AG04449 (cell line): ENCODE measurements around the gene CDC14A.

Source experiments
- CTCF ChIA-PET: fragments of 350-600 bp; formaldehyde crosslinking; extraction: SDS; loops from one replicate; lab custom pipeline; 2021; ENCODE audit warnings: antibody characterized with exemption; lab: Yijun Ruan, JAX
- POLR2A ChIA-PET: fragments of 400-600, 350-600 bp; formaldehyde crosslinking; extraction: SDS; loops from one replicate; lab custom pipeline; 2020; ENCODE audit warnings: antibody characterized with exemption, inconsistent platforms; lab: Yijun Ruan, JAX
- DNase-seq: peaks from one replicate; pipeline ENCODE4 v3.0.0-alpha.2; 2010; ENCODE audit warnings: low read depth, low spot score
- H3K4me3 ChIP-seq: 2 replicates; pipeline ENCODE4 v1.5.1; 2011; ENCODE audit warnings: low read depth, mild to moderate bottlenecking, control low read depth, low read length
- TF ChIP-seq, protein P1 (sequence below): IDR thresholded peaks from one replicate; pipeline ENCODE4 v1.5.1; 2011; ENCODE audit warnings: mild to moderate bottlenecking, moderate library complexity, low read length, control low read depth, inconsistent platforms; ENCODE audit not compliant: insufficient read depth; ENCODE audit errors: missing control alignments

Gene CDC14A

DNA sequence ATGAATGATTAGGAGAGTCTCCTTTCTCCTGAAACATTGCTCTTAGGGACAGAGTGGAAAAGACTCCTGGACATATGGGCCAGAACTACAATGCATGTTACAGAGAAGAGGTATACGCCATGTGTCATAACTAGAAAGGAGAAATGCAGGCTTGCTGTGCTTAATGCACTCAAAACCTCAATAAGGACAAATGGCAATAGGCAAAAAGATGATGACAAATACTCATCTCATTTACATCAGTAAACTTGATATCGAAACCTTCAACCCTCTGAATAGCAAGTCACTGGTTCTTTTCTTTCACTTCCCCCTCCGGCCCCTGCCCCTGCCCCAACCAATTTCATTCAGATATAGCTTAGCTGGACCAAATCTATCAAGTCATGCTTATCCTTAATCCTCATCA, 183.7 kb downstream of the CDC14A start:
- ChIA-PET POLR2A (no interaction called here), CTCF (no interaction called here)
- TF ChIP-seq, protein P1, sequence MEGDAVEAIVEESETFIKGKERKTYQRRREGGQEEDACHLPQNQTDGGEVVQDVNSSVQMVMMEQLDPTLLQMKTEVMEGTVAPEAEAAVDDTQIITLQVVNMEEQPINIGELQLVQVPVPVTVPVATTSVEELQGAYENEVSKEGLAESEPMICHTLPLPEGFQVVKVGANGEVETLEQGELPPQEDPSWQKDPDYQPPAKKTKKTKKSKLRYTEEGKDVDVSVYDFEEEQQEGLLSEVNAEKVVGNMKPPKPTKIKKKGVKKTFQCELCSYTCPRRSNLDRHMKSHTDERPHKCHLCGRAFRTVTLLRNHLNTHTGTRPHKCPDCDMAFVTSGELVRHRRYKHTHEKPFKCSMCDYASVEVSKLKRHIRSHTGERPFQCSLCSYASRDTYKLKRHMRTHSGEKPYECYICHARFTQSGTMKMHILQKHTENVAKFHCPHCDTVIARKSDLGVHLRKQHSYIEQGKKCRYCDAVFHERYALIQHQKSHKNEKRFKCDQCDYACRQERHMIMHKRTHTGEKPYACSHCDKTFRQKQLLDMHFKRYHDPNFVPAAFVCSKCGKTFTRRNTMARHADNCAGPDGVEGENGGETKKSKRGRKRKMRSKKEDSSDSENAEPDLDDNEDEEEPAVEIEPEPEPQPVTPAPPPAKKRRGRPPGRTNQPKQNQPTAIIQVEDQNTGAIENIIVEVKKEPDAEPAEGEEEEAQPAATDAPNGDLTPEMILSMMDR = no peak
- no peak for DNase-seq
- H3K4me3 ChIP-seq = no peak overlapping the region

DNA sequence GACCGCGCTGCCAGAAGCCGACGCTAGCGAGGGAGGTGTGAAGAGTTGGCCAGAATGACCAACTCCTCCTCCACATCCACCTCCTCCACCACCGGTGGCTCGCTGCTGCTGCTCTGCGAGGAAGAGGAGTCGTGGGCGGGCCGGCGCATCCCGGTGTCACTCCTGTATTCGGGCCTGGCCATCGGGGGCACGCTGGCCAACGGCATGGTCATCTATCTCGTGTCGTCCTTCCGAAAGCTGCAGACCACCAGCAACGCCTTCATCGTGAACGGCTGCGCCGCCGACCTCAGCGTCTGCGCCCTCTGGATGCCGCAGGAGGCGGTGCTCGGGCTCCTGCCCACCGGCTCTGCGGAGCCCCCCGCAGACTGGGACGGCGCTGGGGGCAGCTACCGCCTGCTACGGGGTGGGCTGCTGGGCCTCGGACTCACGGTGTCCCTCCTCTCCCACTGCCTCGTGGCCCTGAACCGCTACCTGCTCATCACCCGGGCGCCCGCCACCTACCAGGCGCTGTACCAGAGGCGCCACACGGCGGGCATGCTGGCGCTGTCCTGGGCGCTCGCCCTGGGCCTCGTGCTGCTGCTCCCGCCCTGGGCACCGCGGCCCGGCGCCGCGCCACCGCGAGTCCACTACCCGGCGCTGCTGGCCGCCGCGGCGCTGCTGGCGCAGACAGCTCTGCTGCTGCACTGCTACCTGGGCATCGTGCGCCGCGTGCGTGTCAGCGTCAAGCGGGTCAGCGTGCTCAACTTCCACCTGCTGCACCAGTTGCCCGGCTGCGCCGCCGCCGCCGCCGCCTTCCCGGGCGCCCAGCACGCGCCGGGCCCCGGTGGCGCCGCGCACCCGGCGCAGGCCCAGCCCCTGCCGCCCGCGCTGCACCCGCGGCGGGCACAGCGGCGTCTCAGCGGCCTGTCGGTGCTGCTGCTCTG, 186.9 kb downstream of the CDC14A start:
- POLR2A ChIA-PET = no interaction called here
- TF ChIP-seq, protein P1 = no peak
- peak overlapping the region; percentile 52 for H3K4me3 ChIP-seq
- CTCF ChIA-PET = interaction anchor here (1.2 kb wide), 1 partner anchor 329 kb away, joined by 3 read pairs; no protein-coding TSS in a partner anchor
- DNase-seq = no peak

DNA sequence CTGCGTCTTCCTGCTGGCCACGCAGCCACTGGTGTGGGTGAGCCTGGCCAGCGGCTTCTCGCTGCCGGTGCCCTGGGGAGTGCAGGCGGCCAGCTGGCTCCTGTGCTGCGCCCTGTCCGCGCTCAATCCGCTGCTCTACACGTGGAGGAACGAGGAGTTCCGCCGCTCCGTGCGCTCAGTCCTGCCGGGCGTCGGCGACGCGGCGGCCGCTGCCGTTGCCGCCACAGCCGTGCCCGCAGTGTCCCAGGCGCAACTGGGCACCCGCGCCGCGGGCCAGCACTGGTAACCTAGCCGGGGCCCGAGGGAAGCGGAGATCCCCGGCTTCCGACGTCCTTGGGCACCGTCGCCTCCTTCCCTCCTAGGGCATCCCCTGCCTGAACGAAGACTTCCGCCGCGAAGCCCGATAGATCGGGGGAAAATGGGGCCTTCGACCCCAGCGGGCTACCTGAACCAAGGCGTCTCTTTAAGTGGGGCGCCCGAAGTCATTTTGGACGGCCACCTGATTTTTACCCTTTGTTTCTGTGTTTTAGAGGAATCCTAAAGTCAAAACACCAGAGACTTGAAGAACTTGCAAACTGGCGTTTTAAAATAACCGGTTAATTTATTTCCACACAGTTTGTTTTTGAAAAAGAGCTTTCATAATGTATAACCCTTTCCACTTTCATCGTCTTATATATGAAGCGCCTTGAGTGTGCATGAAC, 187.7 kb downstream of the CDC14A start:
- DNase-seq = no peak
- TF ChIP-seq, protein P1 = no peak
- ChIA-PET CTCF (no interaction called here), POLR2A (no interaction called here)
- H3K4me3 ChIP-seq = peak overlapping the region; percentile 52

DNA sequence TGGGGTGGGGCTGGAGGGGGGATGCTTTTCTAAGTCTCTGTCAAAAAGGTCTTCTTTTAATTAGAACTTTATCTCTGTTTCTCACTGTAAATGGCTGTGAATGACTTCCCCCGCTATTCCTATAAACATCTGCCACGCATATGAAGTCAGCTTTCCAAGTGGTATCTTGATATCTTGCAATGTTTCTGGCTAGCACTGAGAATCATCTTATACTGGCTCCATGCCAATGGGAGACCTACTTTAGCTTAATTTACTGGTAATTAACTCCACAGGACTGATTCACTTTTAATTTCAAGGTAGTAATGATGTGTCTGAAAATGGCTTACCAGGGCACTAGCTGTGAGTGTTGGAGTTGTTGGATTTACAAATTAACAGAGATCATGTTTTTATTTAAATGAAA, 190.0 kb downstream of the CDC14A start:
- ChIA-PET CTCF (interaction anchor here (0.8 kb wide), 2 partner anchors 9 to 18 kb away, joined by 3 to 4 read pairs; no protein-coding TSS in a partner anchor), POLR2A (no interaction called here)
- no peak overlapping the region for H3K4me3 ChIP-seq
- no peak for DNase-seq
- TF ChIP-seq, protein P1 = no peak

DNA sequence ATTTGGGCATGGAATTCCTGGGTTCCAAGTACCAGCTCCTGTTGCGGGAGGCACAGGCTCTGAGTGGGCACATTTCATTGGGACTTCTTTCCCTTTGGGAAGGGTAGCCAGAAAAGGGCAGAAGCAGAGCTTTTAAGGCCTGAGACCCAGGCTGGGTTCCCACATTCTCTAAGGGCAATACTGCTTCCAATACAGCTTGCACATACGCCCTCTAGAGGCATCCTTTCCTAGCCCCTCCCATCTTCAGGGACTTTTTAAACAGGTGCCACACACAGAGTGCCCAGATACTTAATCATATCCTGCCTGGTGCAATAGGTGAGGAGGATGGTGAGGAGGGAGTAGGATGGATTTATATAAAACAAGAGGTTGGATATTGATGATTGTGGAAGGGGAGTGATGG, 191.3 kb downstream of the CDC14A start:
- H3K4me3 ChIP-seq = no peak overlapping the region
- no peak for DNase-seq
- CTCF ChIA-PET = interaction anchor here (0.8 kb wide), 1 partner anchor 324 kb away, joined by 3 read pairs; no protein-coding TSS in a partner anchor
- POLR2A ChIA-PET = no interaction called here
- TF ChIP-seq, protein P1 = no peak

DNA sequence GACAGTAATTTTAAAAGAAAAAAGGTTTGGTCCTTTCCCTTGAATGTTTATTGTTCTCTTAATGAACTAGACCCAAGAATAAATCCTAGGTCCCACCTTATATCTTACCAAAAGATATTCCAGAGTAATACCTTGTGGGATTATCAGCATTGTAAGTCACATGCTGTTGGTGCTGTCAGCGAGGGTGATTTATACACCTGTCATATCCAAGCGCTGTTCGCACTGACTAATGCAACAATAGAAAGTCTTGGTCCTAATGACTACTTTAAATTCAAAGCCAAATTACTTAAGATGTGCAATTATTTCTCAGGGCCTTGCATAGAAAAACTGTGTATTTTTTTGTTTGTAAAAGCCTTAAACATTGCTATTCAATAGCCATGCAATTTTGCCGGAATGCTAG, 192.5 kb downstream of the CDC14A start:
- no peak overlapping the region for H3K4me3 ChIP-seq
- TF ChIP-seq, protein P1 = no peak
- POLR2A ChIA-PET = no interaction called here
- CTCF ChIA-PET = no interaction called here
- no peak for DNase-seq
